ENCODE results near the gene IL1RAPL1.

Gene IL1RAPL1

GRCh38 chrX:28920153-28920943 lies 333.1 kb downstream of the IL1RAPL1 start:
- Histone ChIP-seq H2AFZ (ENCODE audit: low read depth, low read length, severe bottlenecking) (no peak overlapping the region), H3F3A (ENCODE audit: insufficient read depth) (no peaks in the 10 kb centered on the region), H3K9me3 (ENCODE audit: insufficient read depth, low read length) (no peaks in the 10 kb centered on the region), H3K4me2 (ENCODE audit: low read depth, low read length, poor library complexity, severe bottlenecking) (no peak overlapping the region), H3K36me3 (ENCODE audit: low read length) (no peaks in the 10 kb centered on the region), H3K27ac (ENCODE audit: low read depth, low read length) (no peak overlapping the region), H3K79me2 (ENCODE audit: insufficient read depth, low read length) (no peaks in the 10 kb centered on the region), H3K4me3 (ENCODE audit: insufficient read depth, low read length, poor library complexity, severe bottlenecking) (no peak overlapping the region), H3K9me2 (replicated peaks; ENCODE audit: insufficient read depth, low read length) (no peaks in the 10 kb centered on the region), H3K27me3 (ENCODE audit: low read length) (no peaks in the 10 kb centered on the region), H4K20me1 (ENCODE audit: low read depth, low read length) (no peaks in the 10 kb centered on the region), H3K9ac (ENCODE audit: low read length) (no peak overlapping the region)
- TF ChIP-seq CTCF (IDR thresholded peaks at IDR 0.05; ENCODE audit: insufficient read depth, low read length, poor library complexity, severe bottlenecking): no peak
- no peak for TF ChIP-seq EZH2phosphoT487 (conservative IDR thresholded peaks at IDR 0.05; ENCODE audit: low read length)

GRCh38 chrX:28922106-28922505 lies 334.9 kb downstream of the IL1RAPL1 start:
- Histone ChIP-seq H3K9me3 (ENCODE audit: insufficient read depth, low read length) (no peaks in the 10 kb centered on the region), H3K27me3 (ENCODE audit: low read length) (no peaks in the 10 kb centered on the region), H3K79me2 (ENCODE audit: insufficient read depth, low read length) (no peaks in the 10 kb centered on the region), H3K27ac (ENCODE audit: low read depth, low read length) (no peak overlapping the region), H3K36me3 (ENCODE audit: low read length) (no peaks in the 10 kb centered on the region), H3K4me3 (ENCODE audit: insufficient read depth, low read length, poor library complexity, severe bottlenecking) (no peak overlapping the region), H2AFZ (ENCODE audit: low read depth, low read length, severe bottlenecking) (no peak overlapping the region), H3K4me2 (ENCODE audit: low read depth, low read length, poor library complexity, severe bottlenecking) (no peak overlapping the region), H3F3A (ENCODE audit: insufficient read depth) (no peaks in the 10 kb centered on the region), H3K9me2 (replicated peaks; ENCODE audit: insufficient read depth, low read length) (no peaks in the 10 kb centered on the region), H4K20me1 (ENCODE audit: low read depth, low read length) (no peaks in the 10 kb centered on the region), H3K9ac (ENCODE audit: low read length) (no peak overlapping the region)
- TF ChIP-seq CTCF (IDR thresholded peaks at IDR 0.05; ENCODE audit: insufficient read depth, low read length, poor library complexity, severe bottlenecking) (no peak), EZH2phosphoT487 (conservative IDR thresholded peaks at IDR 0.05; ENCODE audit: low read length) (no peak)

- Histone ChIP-seq H3K36me3 (ENCODE audit: low read length) (no peaks in the 10 kb centered on the region), H3K27ac (ENCODE audit: low read depth, low read length) (no peak overlapping the region), H3F3A (ENCODE audit: insufficient read depth) (no peaks in the 10 kb centered on the region), H2AFZ (ENCODE audit: low read depth, low read length, severe bottlenecking) (no peak overlapping the region), H3K4me3 (ENCODE audit: insufficient read depth, low read length, poor library complexity, severe bottlenecking) (no peak overlapping the region), H3K9ac (ENCODE audit: low read length) (no peak overlapping the region), H3K9me2 (replicated peaks; ENCODE audit: insufficient read depth, low read length) (no peaks in the 10 kb centered on the region), H3K79me2 (ENCODE audit: insufficient read depth, low read length) (no peaks in the 10 kb centered on the region), H3K27me3 (ENCODE audit: low read length) (no peaks in the 10 kb centered on the region), H3K9me3 (ENCODE audit: insufficient read depth, low read length) (no peaks in the 10 kb centered on the region), H4K20me1 (ENCODE audit: low read depth, low read length) (no peaks in the 10 kb centered on the region), H3K4me2 (ENCODE audit: low read depth, low read length, poor library complexity, severe bottlenecking) (no peak overlapping the region)
- TF ChIP-seq EZH2phosphoT487 (conservative IDR thresholded peaks at IDR 0.05; ENCODE audit: low read length) (no peak), CTCF (IDR thresholded peaks at IDR 0.05; ENCODE audit: insufficient read depth, low read length, poor library complexity, severe bottlenecking) (no peak)
Observed at GRCh38 chrX:28946846-28947245, 359.6 kb downstream of the IL1RAPL1 start.
